Suppressor macrophage treated with lipopolysaccharide for 1 hour (primary cell): ENCODE results near the gene DNASE1.
"Not testable (repeated sequence)": the region's sequence is repeated elsewhere in the genome, so short reads cannot be mapped to it uniquely, and the experiment has no call there.

Source experiments
- DNase-seq, 3 donors: peaks; one replicate each; pipeline ENCODE4 v3.0.0-alpha.2; 2020 to 2022

Gene DNASE1

DNA sequence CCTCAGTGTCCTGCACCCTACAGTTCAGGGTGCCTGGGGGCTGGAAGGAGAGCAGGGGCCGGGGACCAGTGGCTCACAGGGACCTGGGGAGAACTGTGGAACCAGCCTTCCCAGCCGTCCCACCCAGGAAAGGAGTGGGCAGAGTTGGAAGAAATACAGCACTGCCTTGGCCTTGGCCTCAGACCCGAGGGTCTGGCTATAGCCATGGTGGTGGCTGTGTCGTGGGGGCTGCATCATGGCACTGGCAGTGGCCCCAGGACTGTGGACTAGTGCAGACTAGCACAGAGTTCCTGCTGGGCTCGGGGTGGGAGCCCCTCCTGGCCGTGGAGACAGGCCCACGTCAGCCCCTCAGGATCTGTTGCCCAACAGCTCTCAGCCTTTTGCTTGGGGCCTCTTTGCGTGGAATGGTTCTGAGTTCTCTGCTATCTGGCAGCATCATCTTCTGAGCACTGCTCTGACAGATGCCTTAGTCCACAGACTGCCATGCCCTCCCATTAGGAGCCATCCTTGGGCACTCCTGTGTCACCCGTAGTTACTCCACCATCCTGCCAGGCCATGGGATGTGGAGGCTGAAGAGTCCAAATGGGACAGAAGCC lies 12.6 kb upstream of the DNASE1 start:
- DNase-seq, result no peak

GRCh38 chr16:3642397-3643094 lies 11.9 kb upstream of the DNASE1 start:
- no peak for DNase-seq

- no peak for DNase-seq
Observed at GRCh38 chr16:3643095-3643730, 11.3 kb upstream of the DNASE1 start.

DNA sequence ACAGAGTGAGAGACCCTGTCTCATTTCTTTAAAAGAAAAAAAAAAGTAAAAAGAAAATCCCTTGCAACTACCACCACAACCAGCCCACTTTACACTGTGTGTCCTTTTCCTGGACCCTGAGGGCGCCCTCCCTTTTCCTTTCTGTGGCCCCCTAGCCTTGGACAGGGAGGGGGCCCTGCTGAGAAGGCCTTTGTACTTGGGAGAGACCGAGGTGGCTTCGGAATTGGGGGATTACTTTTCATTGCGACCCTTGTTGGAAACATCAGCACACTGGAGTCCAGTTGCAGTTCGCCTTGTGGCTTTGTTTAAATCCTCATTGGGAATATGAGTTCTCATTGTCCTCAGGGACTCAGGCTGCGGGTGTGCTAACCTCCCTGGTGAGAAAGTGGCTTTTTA lies 9.4 kb upstream of the DNASE1 start:
- DNase-seq, result no peak

DNA sequence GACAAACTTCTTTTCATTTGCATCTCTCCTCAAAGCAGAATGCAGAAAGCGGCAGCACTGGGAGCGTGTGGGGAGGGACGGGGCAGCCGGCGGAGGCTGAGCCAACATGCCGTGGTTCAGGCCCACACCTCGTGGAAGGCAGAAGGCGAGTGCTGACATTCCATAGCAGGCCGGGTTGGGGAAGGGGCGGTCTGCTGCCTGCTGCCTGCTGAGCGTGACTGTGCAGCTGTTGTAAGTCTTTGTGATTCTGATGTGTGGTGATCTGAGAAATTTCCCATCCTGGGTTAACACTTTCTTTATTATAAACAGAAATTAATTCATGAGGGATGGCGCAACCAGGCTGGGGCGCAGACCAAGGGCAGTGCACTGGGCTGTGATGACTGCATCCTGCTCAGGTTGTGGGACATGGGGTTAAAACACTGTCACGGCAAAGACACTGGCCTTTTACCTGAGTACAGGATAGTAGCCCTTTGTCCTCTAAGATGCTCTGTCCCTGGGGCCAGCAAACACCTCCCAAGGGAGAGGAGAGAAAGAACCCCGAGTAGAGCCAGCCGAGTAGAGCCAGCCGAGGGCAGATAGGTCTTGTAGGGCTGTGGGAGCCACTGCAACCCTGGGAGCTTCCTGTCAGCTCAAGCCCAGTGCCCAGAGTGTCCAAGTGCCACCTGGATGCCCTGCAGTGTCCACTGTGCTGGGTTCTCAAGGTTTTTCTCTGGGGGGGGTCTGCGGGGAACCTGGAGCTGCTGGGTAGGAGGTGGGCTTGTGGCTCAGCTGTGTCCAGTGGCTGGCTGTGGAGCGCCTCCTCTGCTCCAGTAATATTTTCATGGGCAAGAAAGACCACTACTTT lies 8.8 kb upstream of the DNASE1 start:
- no peak for DNase-seq

- no peak for DNase-seq
Observed at GRCh38 chr16:3646348-3646920, 8.1 kb upstream of the DNASE1 start.

DNA sequence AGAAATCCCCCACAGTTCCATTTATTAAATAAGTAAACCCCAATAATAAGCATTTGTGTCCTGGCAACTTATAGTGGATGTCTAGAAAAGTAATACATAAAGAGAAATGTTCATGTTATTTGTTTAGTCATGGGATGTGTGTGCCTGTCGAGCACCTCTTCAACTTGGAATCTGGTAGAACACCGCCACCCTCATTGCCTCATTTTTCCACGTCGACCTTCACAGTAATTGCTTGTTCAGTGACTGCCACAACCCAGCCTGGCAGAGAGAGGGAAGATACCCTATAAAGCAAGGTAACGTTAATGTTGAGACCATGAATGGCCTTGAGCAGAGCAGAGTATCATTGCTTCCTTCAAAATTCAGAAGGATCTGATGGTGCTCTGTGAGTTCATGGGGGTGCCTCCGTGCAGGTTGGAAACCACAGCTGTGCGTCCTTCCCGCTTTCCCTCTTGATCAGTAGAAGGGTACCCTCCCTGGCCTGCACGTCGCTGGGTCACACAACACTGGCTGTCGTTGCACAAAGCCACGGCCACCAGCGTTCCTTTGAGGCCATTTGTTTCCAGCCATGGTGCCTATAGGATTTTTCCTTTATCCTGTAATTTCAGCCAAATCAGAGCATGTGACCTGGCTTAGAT lies 3.7 kb upstream of the DNASE1 start:
- no peak for DNase-seq

- DNase-seq, result no peak
Observed at GRCh38 chr16:3651461-3652372, 2.8 kb upstream of the DNASE1 start.

DNA sequence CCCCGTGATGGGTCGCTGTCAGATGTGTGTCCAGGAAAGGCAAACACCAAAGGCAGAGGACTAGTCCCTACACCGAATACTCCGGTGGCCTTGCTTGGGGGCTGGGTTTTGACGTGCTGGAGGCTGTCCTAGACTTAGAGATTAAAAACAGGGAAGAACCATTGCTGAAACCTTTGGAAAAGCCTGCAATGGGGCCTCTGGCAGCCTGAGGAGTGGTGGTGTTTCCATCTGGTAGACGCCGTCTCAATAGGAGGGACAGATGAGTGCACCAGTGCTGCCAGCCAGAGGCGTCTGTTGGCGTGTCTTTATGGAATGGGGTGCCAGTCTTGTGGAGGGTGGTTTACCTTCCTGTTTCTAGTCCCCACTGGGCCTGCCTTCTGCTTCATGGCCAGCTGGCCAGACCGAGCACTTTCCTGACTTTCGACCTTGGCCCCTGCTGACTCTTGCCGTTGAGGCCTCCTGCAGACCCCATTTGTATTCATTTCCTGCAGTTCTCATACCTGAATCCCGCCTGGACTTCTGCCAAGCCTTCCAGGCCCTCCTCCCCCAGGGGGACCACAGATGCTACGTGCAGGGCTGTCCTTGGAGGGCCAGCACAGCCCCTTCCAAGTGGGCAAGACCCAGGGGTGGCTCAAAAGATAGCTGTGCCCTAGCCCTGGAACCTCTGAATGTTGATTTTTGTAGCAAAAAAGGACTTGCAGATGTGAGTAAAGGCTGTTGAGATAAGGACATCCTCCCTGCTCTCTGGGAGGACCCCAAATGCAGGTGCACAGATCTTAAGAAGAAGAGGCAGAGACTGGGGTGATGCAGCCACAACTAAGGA lies 1.9 kb upstream of the DNASE1 start:
- no peak for DNase-seq

DNA sequence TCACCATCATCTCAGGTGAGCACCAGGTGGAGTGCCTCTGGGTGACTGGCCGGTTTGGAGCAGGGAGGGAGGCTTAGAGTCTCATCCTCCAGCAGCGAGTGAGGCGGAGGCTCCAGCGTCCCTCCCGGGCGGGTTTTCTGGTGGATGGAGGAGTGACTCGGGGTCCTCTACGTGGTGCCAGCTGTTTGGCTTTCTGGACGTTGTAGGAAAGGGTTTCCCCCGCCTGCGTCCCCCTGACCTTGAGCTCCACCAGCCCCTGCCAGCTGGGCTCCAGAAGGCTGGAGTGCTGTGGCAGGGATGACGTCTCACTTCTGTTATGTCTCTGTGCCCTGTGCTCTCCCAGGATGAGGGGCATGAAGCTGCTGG lies 522 bp downstream of the DNASE1 start:
- DNase-seq, result no peak

DNA sequence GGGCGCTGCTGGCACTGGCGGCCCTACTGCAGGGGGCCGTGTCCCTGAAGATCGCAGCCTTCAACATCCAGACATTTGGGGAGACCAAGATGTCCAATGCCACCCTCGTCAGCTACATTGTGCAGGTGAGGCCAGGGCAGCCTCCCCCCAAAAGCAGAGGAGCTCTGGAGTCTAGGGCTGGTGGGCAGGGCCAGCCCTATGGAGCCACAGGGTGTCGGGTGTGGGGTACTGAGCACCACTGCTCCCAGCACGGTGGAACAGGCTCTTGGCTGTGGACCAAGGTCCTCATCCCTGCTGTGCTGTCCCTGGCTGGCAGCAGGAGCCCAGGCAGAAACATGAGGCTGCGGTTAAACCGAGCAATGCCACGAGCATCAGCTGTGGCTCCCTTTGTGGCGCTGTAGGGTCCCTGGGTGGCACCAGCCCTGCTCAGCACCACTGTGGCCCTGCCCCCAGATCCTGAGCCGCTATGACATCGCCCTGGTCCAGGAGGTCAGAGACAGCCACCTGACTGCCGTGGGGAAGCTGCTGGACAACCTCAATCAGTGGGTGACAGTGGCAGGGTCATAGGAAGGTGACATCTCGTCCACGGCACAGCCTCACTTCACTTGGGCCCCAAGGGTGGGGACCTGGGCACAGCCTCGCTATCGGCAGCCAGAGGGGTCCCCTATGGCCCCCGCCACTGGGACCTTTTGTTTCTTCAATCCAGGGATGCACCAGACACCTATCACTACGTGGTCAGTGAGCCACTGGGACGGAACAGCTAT lies 1.1 kb downstream of the DNASE1 start:
- DNase-seq, result no peak

GRCh38 chr16:3656160-3656490 lies 1.6 kb downstream of the DNASE1 start:
- DNase-seq, result not testable (repeated sequence)

DNA sequence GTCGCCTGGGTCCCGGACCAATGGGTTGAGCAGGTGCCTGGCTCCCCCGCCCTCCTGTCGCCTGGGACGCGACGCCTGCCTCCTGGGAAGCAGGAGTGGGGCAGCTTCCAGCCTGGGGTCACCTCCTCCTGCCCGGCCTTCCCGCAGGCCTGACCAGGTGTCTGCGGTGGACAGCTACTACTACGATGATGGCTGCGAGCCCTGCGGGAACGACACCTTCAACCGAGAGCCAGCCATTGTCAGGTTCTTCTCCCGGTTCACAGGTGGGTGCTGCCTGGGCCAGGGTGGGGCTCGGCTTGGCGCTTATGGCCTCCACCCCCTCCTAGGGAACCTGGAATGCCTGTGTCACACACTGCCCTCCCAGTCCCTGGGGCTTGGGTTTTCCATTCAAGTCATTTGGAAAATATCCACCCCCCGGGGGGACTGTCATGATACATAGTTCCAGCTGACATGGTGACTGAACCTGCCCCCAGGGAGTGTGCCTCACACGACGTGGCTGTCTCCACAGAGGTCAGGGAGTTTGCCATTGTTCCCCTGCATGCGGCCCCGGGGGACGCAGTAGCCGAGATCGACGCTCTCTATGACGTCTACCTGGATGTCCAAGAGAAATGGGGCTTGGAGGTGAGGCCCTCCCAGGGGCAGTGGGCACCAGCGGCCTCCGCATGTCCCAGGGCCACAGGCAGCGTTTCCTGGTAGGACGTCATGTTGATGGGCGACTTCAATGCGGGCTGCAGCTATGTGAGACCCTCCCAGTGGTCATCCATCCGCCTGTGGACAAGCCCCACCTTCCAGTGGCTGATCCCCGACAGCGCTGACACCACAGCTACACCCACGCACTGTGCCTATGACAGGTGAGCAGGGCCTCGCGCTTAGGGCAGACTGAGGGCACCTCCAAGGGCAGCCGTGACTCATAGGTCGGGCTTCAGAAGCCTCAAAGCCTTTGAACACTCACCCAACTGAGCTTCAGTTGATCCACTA lies 2.3 kb downstream of the DNASE1 start:
- no peak for DNase-seq

DNA sequence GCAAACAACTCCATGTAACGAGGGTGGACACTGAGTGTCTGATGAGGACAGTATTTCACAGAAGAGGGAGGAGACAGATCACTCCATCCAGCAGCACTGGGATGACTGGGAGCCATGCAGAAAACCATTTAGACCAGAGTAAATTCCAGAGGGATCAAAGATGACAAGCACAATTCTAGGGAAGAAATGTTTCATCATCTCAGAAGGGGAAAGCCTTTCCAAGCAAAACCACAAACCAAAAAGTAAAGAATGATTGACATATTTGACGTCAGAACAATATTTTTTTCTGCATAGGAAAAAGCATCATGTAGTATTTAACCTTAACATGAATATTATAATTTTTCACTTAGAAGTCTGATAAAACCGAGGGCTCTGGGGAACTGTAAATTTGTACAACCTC lies 4.8 kb downstream of the DNASE1 start:
- DNase-seq, result no peak

DNA sequence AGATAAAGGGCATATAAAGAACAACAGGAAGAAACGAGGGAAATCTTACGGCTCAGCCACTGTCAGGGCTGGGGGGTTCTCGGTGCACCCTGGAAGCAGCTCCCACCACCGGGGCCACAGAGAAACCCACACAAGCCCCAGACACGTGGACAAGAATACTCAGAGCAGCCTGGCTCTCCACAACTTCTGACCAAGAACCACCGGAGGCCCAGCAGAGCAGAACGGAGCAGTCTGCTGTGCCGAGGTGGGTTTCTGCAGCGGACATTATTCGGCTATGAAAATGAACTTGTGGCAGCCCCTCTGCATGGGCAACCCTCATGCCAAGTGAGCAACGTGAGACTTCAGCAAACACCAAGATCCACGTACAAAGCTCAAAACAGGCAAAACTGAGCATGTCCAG lies 6.8 kb downstream of the DNASE1 start:
- DNase-seq, result no peak

DNA sequence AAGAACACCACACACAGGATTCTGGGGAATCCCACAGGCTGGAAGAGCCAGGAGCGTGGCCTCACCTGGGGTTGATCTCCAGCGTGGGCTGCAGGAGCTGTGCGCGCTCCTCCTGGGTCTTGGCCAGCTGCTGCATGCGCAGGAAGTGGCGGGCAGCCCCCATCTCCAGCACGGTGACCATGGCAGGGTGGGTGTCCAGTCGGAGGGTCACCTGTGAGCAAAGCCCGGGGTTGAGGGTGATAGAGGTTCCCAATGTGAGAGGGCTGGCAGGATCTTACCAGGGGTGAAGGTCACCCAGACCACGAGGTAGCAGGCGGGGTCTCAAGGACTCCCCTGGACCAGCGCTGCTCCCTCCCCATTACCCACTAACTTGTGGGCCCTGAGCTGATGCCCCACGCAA lies 7.4 kb downstream of the DNASE1 start:
- DNase-seq, result no peak

GRCh38 chr16:3662601-3663000 lies 8.1 kb downstream of the DNASE1 start:
- DNase-seq, result no peak

GRCh38 chr16:3664187-3664896 lies 9.9 kb downstream of the DNASE1 start:
- no peak for DNase-seq
